ENCODE measurements around the gene LPP.

- no peak for TF ChIP-seq CTCF (conservative IDR thresholded peaks at IDR 0.05; ENCODE audit: low read depth, low read length)
- no peak for TF ChIP-seq EZH2phosphoT487 (IDR thresholded peaks at IDR 0.05; ENCODE audit: borderline replicate concordance, low read length)
Observed at GRCh38 chr3:188580659-188581058, 426.7 kb downstream of the LPP start.

Measured in PC-3 (cell line).